SK-N-SH treated with all-trans-retinoic acid at 6 μM for 48 hours (cell line): ENCODE data around the gene RNF213.

Source experiments
- ATAC-seq: fragments of 200-7000 bp; cut with Tn5 transposase; 3 replicates; pipeline ENCODE4 v1.9.1; 2020; ENCODE audit warnings: mild to moderate bottlenecking, moderate library complexity
- ARNTL ChIP-seq: fragments of 450-650 bp; formaldehyde crosslinking; IDR thresholded peaks from 2 replicates; pipeline ENCODE4 v1.5.0; 2020; ENCODE audit warnings: low read depth, mild to moderate bottlenecking, moderate library complexity, borderline replicate concordance
- BACH2 ChIP-seq: fragments of 250-450 bp; sonication (Bioruptor Pico); IDR thresholded peaks from 2 replicates; pipeline ENCODE4 v1.9.0; 2021; ENCODE audit warnings: mild to moderate bottlenecking, borderline replicate concordance
- CSDC2 ChIP-seq: fragments of 250-450 bp; sonication (Bioruptor Pico); IDR thresholded peaks from 2 replicates; pipeline ENCODE4 v1.5.0; 2020; ENCODE audit warnings: mild to moderate bottlenecking, moderate library complexity
- ESRRG ChIP-seq: fragments of 250-450 bp; sonication (Bioruptor Pico); IDR thresholded peaks from 2 replicates; pipeline ENCODE4 v1.6.1; 2021; ENCODE audit warnings: mild to moderate bottlenecking
- GLIS3 ChIP-seq: fragments of 250-450 bp; sonication (Bioruptor Pico); IDR thresholded peaks from 2 replicates; pipeline ENCODE4 v1.5.0; 2020; ENCODE audit warnings: mild to moderate bottlenecking, moderate library complexity
- ISL1 ChIP-seq: fragments of 250-450 bp; sonication (Bioruptor Pico); IDR thresholded peaks from 2 replicates; pipeline ENCODE4 v2.1.2; 2022; ENCODE audit warnings: mild to moderate bottlenecking, moderate library complexity
- OSR1 ChIP-seq: fragments of 250-450 bp; sonication (Bioruptor Pico); IDR thresholded peaks from 2 replicates; pipeline ENCODE4 v1.8.0; 2022; ENCODE audit warnings: moderate library complexity, mild to moderate bottlenecking, inconsistent platforms
- PATZ1 ChIP-seq: fragments of 250-450 bp; sonication (Bioruptor Pico); IDR thresholded peaks from 2 replicates; pipeline ENCODE4 v1.8.0; 2020; ENCODE audit warnings: mild to moderate bottlenecking, moderate library complexity, borderline replicate concordance
- POU6F1 ChIP-seq: fragments of 250-450 bp; sonication (Bioruptor Pico); IDR thresholded peaks from 2 replicates; pipeline ENCODE4 v1.8.0; 2021; ENCODE audit warnings: low read depth, mild to moderate bottlenecking, moderate library complexity, borderline replicate concordance
- PPARA ChIP-seq: fragments of 250-450 bp; sonication (Bioruptor Pico); IDR thresholded peaks from 2 replicates; pipeline ENCODE4 v1.5.0; 2020; ENCODE audit warnings: mild to moderate bottlenecking, borderline replicate concordance
- RARB ChIP-seq: fragments of 250-450 bp; sonication (Bioruptor Pico); IDR thresholded peaks from 2 replicates; pipeline ENCODE4 v1.8.0; 2021; ENCODE audit warnings: mild to moderate bottlenecking, moderate library complexity
- SNAI2 ChIP-seq: fragments of 250-450 bp; sonication (Bioruptor Pico); IDR thresholded peaks from 2 replicates; pipeline ENCODE4 v1.5.0; 2020; ENCODE audit warnings: mild to moderate bottlenecking, moderate library complexity
- TOX ChIP-seq: fragments of 250-450 bp; sonication (Bioruptor Pico); IDR thresholded peaks from 2 replicates; pipeline ENCODE4 v1.8.0; 2021; ENCODE audit warnings: mild to moderate bottlenecking, moderate library complexity, borderline replicate concordance
- ZC3H10 ChIP-seq: fragments of 250-450 bp; sonication (Bioruptor Pico); IDR thresholded peaks from 2 replicates; pipeline ENCODE4 v1.5.1; 2021; ENCODE audit warnings: mild to moderate bottlenecking, moderate library complexity
- ZFP3 ChIP-seq: fragments of 250-450 bp; sonication (Bioruptor Pico); IDR thresholded peaks from 2 replicates; pipeline ENCODE4 v1.5.0; 2020; ENCODE audit warnings: mild to moderate bottlenecking, moderate library complexity
- ZFP30 ChIP-seq: fragments of 450-650 bp; formaldehyde crosslinking; IDR thresholded peaks from 2 replicates; pipeline ENCODE4 v1.5.0; 2022; ENCODE audit warnings: mild to moderate bottlenecking, moderate library complexity
- ZNF565 ChIP-seq: fragments of 450-650 bp; formaldehyde crosslinking; conservative IDR thresholded peaks from 2 replicates; pipeline ENCODE4 v1.5.0; 2020; ENCODE audit warnings: low read depth, mild to moderate bottlenecking, moderate library complexity
- ZNF70 ChIP-seq: fragments of 450-650 bp; formaldehyde crosslinking; IDR thresholded peaks from 2 replicates; pipeline ENCODE4 v1.5.0; 2020; ENCODE audit warnings: mild to moderate bottlenecking, moderate library complexity
- ZNF8 ChIP-seq: fragments of 450-650 bp; formaldehyde crosslinking; IDR thresholded peaks from 2 replicates; pipeline ENCODE4 v1.5.0; 2020; ENCODE audit warnings: mild to moderate bottlenecking, moderate library complexity
- TF ChIP-seq, protein P1 (sequence below): fragments of 250-450 bp; sonication (Bioruptor Pico); IDR thresholded peaks from 2 replicates; pipeline ENCODE4 v1.5.0; 2020; ENCODE audit warnings: mild to moderate bottlenecking, moderate library complexity
- TF ChIP-seq, protein P2 (sequence below): fragments of 250-450 bp; sonication (Bioruptor Pico); IDR thresholded peaks from 2 replicates; pipeline ENCODE4 v1.5.1; 2020; ENCODE audit warnings: low read depth, mild to moderate bottlenecking, moderate library complexity

The RNF213 gene

GRCh38 chr17:80352991-80353665, 92.5 kb downstream of the RNF213 start:
- ATAC-seq, result no peak
- TF ChIP-seq BACH2 (CRISPR knock-in tag) (no peak), RARB (no peak), ARNTL (CRISPR knock-in tag) (no peak), POU6F1 (CRISPR knock-in tag) (no peak), ZNF70 (CRISPR knock-in tag) (no peak), PPARA (CRISPR knock-in tag) (no peak), GLIS3 (CRISPR knock-in tag) (no peak), PATZ1 (CRISPR knock-in tag) (no peak), ZFP30 (CRISPR knock-in tag) (no peak), ZC3H10 (CRISPR knock-in tag) (no peak), ISL1 (CRISPR knock-in tag) (no peak), SNAI2 (CRISPR knock-in tag) (no peak), ESRRG (CRISPR knock-in tag) (no peak), ZNF8 (CRISPR knock-in tag) (no peak), ZNF565 (CRISPR knock-in tag) (no peak), OSR1 (CRISPR knock-in tag) (no peak), TOX (CRISPR knock-in tag) (no peak), ZFP3 (CRISPR knock-in tag) (no peak)
- TF ChIP-seq, protein P1, sequence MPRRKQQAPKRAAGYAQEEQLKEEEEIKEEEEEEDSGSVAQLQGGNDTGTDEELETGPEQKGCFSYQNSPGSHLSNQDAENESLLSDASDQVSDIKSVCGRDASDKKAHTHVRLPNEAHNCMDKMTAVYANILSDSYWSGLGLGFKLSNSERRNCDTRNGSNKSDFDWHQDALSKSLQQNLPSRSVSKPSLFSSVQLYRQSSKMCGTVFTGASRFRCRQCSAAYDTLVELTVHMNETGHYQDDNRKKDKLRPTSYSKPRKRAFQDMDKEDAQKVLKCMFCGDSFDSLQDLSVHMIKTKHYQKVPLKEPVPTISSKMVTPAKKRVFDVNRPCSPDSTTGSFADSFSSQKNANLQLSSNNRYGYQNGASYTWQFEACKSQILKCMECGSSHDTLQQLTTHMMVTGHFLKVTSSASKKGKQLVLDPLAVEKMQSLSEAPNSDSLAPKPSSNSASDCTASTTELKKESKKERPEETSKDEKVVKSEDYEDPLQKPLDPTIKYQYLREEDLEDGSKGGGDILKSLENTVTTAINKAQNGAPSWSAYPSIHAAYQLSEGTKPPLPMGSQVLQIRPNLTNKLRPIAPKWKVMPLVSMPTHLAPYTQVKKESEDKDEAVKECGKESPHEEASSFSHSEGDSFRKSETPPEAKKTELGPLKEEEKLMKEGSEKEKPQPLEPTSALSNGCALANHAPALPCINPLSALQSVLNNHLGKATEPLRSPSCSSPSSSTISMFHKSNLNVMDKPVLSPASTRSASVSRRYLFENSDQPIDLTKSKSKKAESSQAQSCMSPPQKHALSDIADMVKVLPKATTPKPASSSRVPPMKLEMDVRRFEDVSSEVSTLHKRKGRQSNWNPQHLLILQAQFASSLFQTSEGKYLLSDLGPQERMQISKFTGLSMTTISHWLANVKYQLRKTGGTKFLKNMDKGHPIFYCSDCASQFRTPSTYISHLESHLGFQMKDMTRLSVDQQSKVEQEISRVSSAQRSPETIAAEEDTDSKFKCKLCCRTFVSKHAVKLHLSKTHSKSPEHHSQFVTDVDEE (CRISPR knock-in tag), result no peak
- TF ChIP-seq, protein P2, sequence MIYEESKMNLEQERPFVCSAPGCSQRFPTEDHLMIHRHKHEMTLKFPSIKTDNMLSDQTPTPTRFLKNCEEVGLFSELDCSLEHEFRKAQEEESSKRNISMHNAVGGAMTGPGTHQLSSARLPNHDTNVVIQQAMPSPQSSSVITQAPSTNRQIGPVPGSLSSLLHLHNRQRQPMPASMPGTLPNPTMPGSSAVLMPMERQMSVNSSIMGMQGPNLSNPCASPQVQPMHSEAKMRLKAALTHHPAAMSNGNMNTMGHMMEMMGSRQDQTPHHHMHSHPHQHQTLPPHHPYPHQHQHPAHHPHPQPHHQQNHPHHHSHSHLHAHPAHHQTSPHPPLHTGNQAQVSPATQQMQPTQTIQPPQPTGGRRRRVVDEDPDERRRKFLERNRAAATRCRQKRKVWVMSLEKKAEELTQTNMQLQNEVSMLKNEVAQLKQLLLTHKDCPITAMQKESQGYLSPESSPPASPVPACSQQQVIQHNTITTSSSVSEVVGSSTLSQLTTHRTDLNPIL (CRISPR knock-in tag), result no peak

DNA sequence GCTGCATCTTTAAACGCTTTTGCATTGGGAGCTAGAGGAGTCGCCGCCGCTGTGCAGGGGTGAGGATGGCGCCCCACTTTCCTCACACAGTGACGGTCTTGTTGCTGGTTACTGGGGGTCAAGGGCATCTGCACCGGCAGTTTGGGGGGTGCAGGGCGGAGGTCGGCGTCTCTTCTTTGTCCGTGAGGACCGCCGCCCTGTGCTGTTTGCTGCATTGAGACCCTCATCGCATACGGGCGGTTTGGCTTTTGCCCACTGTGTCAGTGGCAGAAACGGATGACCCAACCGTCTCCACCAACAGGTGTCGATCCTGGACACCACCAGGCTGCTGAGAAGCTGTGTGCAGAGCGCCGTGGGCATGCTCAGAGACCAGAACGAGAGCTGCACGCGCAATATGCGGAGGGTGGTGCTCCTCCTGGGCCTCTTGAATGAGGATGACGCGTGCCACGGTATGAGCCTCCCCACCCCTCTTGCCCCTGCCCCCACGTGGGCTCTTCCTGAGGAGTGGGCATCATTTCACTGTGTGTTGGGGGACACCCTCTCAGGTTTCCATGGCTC, 93.1 kb downstream of the RNF213 start:
- no peak; the same call in 2 of the 3 replicates for ATAC-seq
- TF ChIP-seq ZNF565 (CRISPR knock-in tag) (no peak), ZNF70 (CRISPR knock-in tag) (no peak), ZNF8 (CRISPR knock-in tag) (no peak), ZFP3 (CRISPR knock-in tag) (no peak), ZFP30 (CRISPR knock-in tag) (no peak), GLIS3 (CRISPR knock-in tag) (no peak), CSDC2 (CRISPR knock-in tag) (no peak), PPARA (CRISPR knock-in tag) (no peak), SNAI2 (CRISPR knock-in tag) (no peak), PATZ1 (CRISPR knock-in tag) (no peak), ARNTL (CRISPR knock-in tag) (no peak)
- TF ChIP-seq, protein P2 (CRISPR knock-in tag), result no peak
- TF ChIP-seq, all 23 proteins: peak for 0
